Fibroblast of lung (primary cell): ENCODE results near the gene LDLRAD3. TPM values are rescaled to one million over a fixed set of nuclear protein-coding genes. Genes with fewer than 3 reads are reported as not detected.
A peak's percentile ranks its signal among the peaks of the same experiment; 100 is the strongest.

Experiments used
- DNase-seq, 2 donors: peaks; one replicate each; pipeline versions ENCODE4 v3.0.0 to v3.0.0-alpha.2; 2010; ENCODE audit warnings: low read depth in 2 of 2
- H2AFZ ChIP-seq: 2 replicates; pipeline ENCODE4 v1.5.1; 2012; ENCODE audit warnings: low read length, control low read depth, inconsistent platforms
- H3K27ac ChIP-seq: 2 replicates; pipeline ENCODE4 v1.5.1; 2011; ENCODE audit warnings: low read length, control low read depth; ENCODE audit not compliant: insufficient read depth
- H3K27me3 ChIP-seq: 2 replicates; pipeline ENCODE4 v1.5.1; 2011; ENCODE audit warnings: mild to moderate bottlenecking, low read length; ENCODE audit not compliant: control insufficient read depth, insufficient read depth
- H3K36me3 ChIP-seq: 2 replicates; pipeline ENCODE4 v1.5.1; 2011; ENCODE audit warnings: low read length; ENCODE audit not compliant: control insufficient read depth, insufficient read depth
- H3K4me1 ChIP-seq: 2 replicates; pipeline ENCODE4 v1.5.1; 2011; ENCODE audit warnings: low read length; ENCODE audit not compliant: control insufficient read depth, insufficient read depth; ENCODE audit errors: extremely low read depth
- H3K4me2 ChIP-seq: 2 replicates; pipeline ENCODE4 v1.5.1; 2011; ENCODE audit warnings: low read length, control low read depth; ENCODE audit not compliant: insufficient read depth; ENCODE audit errors: extremely low read depth
- H3K4me3 ChIP-seq, 4 experiments: fragments of 200-600 bp in 1 of 4; sonication (generic) in 1 of 4; replicated peaks in 1 of 4; 2 replicates each; pipeline ENCODE4 v1.5.1; 2011 to 2016; ENCODE audit warnings: low read length in 4 of 4, low read depth in 3 of 4, mild to moderate bottlenecking in 3 of 4, control low read depth in 2 of 4, inconsistent platforms in 1 of 4, mixed read lengths in 1 of 4; ENCODE audit not compliant: insufficient read depth in 1 of 4; ENCODE audit errors: control extremely low read depth in 1 of 4
- H3K79me2 ChIP-seq: 2 replicates; pipeline ENCODE4 v1.5.1; 2012; ENCODE audit warnings: mild to moderate bottlenecking, low read length, inconsistent platforms; ENCODE audit not compliant: control insufficient read depth, insufficient read depth
- H3K9ac ChIP-seq: 2 replicates; pipeline ENCODE4 v1.5.1; 2011; ENCODE audit warnings: mild to moderate bottlenecking, low read length, control low read depth; ENCODE audit not compliant: insufficient read depth
- H3K9me3 ChIP-seq: 2 replicates; pipeline ENCODE4 v1.5.1; 2012; ENCODE audit warnings: low read depth, low read length; ENCODE audit not compliant: control insufficient read depth, insufficient read depth
- H4K20me1 ChIP-seq: 2 replicates; pipeline ENCODE4 v1.5.1; 2011; ENCODE audit warnings: low read length; ENCODE audit not compliant: control insufficient read depth, insufficient read depth; ENCODE audit errors: extremely low read depth
- EZH2 ChIP-seq: IDR thresholded peaks from 2 replicates; pipeline ENCODE4 v1.5.1; 2012; ENCODE audit warnings: low read length, control low read depth, mild to moderate bottlenecking; ENCODE audit errors: missing control alignments
- polyA plus RNA-seq, 2 donors: library from polyadenylated mRNA; depleted of rRNA in 1 of 2; stranded (reverse) in 1 of 2; unstranded in 1 of 2; fragments of >200 nt; gene quantifications; 2 replicates each; pipeline ENCODE4 v1.2.1, GENCODE V29; 2011 to 2012; ENCODE audit warnings: missing spikeins in 1 of 2
- total RNA-seq: library from RNA; depleted of rRNA; stranded (reverse); fragments of >200 nt; gene quantifications from 2 replicates; pipeline ENCODE4 v1.2.1, GENCODE V29; 2014
- TF ChIP-seq, protein P1 (sequence below), 2 donors: IDR thresholded peaks in 1 of 2; conservative IDR thresholded peaks in 1 of 2; 1 replicate in 1 of 2; 2 replicates in 1 of 2; pipeline ENCODE4 v1.5.1; 2011 to 2012; ENCODE audit warnings: low read length in 2 of 2, control low read depth in 1 of 2, inconsistent platforms in 1 of 2, low read depth in 1 of 2, mild to moderate bottlenecking in 1 of 2

Gene LDLRAD3
- total and polyA plus RNA-seq, 2 donors (not counting 1 experiment from before 2014, with no cell fraction given), result 3.8 to 7.8 TPM

DNA sequence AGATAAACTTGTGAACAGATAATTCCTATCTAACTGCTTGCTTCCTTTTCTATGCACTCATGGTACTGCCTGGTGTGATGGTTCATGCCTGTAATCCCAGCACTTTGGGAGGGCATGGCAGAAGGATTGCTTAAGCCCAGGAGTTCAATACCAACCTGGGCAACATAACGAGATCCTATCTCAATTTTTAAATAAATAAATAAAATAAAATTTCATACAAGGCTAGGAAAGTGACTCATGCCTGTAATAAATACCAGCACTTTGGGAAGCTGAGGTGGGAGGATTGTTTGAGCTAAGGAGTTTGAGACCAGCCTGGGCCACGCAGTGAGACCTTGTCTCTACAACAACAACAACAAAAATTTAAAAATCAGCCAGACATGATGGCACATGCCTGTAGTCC lies 178.8 kb downstream of the LDLRAD3 start:
- H3K36me3 ChIP-seq, result no peaks in the 10 kb centered on the region
- no peaks in the 10 kb centered on the region for H3K27me3 ChIP-seq
- peak in 1 of 2 donors; percentile 18 for DNase-seq
- H3K9ac ChIP-seq, result no peak overlapping the region
- no peak overlapping the region for H3K4me3 ChIP-seq
- no peaks in the 10 kb centered on the region for H3K79me2 ChIP-seq
- no peak for TF ChIP-seq EZH2
- TF ChIP-seq, protein P1, sequence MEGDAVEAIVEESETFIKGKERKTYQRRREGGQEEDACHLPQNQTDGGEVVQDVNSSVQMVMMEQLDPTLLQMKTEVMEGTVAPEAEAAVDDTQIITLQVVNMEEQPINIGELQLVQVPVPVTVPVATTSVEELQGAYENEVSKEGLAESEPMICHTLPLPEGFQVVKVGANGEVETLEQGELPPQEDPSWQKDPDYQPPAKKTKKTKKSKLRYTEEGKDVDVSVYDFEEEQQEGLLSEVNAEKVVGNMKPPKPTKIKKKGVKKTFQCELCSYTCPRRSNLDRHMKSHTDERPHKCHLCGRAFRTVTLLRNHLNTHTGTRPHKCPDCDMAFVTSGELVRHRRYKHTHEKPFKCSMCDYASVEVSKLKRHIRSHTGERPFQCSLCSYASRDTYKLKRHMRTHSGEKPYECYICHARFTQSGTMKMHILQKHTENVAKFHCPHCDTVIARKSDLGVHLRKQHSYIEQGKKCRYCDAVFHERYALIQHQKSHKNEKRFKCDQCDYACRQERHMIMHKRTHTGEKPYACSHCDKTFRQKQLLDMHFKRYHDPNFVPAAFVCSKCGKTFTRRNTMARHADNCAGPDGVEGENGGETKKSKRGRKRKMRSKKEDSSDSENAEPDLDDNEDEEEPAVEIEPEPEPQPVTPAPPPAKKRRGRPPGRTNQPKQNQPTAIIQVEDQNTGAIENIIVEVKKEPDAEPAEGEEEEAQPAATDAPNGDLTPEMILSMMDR (conservative IDR thresholded peaks at IDR 0.05 in 1 of 2, IDR thresholded peaks at IDR 0.05 in 1 of 2; ENCODE audit: low read depth in 1 of 2, low read length in 2 of 2), result no peak
- H2AFZ ChIP-seq, result no peak overlapping the region
- peak overlapping the region; percentile 35 for H3K4me2 ChIP-seq
- H3K4me1 ChIP-seq, result peaks cover 6% of the 10 kb centered on the region
- no peaks in the 10 kb centered on the region for H3K9me3 ChIP-seq
- H4K20me1 ChIP-seq, result no peaks in the 10 kb centered on the region
- H3K27ac ChIP-seq, result no peak overlapping the region

DNA sequence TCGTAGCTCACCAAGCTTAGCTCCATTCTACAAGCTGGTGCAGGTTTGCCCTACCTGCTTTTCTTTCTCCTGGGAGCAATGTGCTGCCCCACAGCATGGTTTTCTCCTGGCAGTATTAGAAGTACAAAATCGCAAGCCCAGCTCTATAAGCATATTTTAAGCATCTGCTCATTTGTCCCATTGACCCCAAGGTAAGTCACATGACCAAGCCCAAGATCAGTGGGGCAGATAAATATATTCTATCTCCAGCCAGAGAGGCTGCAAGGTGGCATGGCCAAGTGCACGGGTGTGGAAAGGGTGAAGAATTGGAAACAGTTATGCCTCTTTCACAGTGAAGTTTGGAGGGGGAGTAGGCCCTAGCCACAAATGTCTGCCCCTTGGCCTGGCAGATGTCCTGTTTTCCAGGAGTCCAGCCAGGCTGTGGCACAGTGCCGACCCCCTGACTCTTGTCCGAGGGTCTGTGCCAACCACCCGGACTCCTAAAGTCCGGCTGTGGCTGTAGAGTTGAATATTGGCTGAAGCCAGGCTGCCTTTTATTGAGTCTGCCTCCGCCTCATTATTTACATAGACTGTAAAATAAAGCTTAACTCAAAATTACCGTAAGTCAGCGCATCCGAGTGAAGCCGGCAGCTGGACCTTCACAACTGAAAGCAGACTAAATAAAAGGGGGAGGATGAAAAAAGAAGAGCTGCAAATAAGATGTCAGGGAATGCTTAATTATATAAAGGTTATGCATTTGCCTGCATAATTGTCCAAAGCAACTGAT lies 179.7 kb downstream of the LDLRAD3 start:
- H3K27ac ChIP-seq, result no peak overlapping the region
- no peak overlapping the region for H3K9ac ChIP-seq
- no peaks in the 10 kb centered on the region for H4K20me1 ChIP-seq
- no peaks in the 10 kb centered on the region for H3K79me2 ChIP-seq
- H3K27me3 ChIP-seq, result no peaks in the 10 kb centered on the region
- no peaks in the 10 kb centered on the region for H3K9me3 ChIP-seq
- peaks cover 6% of the 10 kb centered on the region for H3K4me1 ChIP-seq
- H3K4me2 ChIP-seq, result peak overlapping the region; percentile 54
- H3K36me3 ChIP-seq, result no peaks in the 10 kb centered on the region
- H2AFZ ChIP-seq, result no peak overlapping the region
- peak in 1 of 2 donors; percentile 68 for DNase-seq
- H3K4me3 ChIP-seq, result no peak overlapping the region
- TF ChIP-seq EZH2, result no peak
- TF ChIP-seq, protein P1 (conservative IDR thresholded peaks at IDR 0.05 in 1 of 2, IDR thresholded peaks at IDR 0.05 in 1 of 2; ENCODE audit: low read depth in 1 of 2, low read length in 2 of 2), result no peak

DNA sequence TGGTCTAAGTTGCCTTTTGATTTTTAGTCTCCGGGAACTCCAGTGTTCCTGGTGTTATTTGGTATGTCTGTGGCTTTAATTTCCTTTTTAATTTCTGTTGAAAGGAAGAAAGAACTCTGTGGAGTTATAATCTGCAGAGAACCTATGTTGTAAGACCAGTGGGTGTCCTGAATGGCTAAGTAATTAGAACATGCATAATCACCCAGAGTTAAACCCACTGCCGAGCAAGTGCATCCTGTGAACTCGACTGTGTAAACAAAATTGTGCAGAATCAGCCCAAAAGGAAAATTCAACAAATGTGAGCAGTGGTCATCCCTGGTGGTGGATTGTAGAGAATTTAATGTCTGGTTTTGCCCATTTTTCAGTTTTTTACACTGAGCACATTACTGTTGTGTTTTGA lies 182.8 kb downstream of the LDLRAD3 start:
- no peak for TF ChIP-seq EZH2
- TF ChIP-seq, protein P1 (conservative IDR thresholded peaks at IDR 0.05 in 1 of 2, IDR thresholded peaks at IDR 0.05 in 1 of 2; ENCODE audit: low read depth in 1 of 2, low read length in 2 of 2), result no peak
- Histone ChIP-seq H3K9ac (no peak overlapping the region), H4K20me1 (no peaks in the 10 kb centered on the region), H3K4me3 (no peak overlapping the region), H2AFZ (no peak overlapping the region), H3K36me3 (no peaks in the 10 kb centered on the region), H3K27ac (no peak overlapping the region), H3K79me2 (no peaks in the 10 kb centered on the region), H3K9me3 (no peaks in the 10 kb centered on the region), H3K4me1 (peaks cover 6% of the 10 kb centered on the region), H3K27me3 (no peaks in the 10 kb centered on the region), H3K4me2 (no peak overlapping the region)
- DNase-seq, result peak in 1 of 2 donors; percentile 60
